ENCODE data around the gene IRF2BPL. TPM values are rescaled to one million over a fixed set of nuclear protein-coding genes. Genes with fewer than 3 reads are reported as not detected.
A peak's percentile ranks its signal among the peaks of the same experiment; 100 is the strongest.

IRF2BPL gene
- total RNA-seq, 1 experiment from 2014 or later, result 74.6 TPM

- H3K79me2 ChIP-seq (ENCODE audit: insufficient read depth, low read length), result no peaks in the 10 kb centered on the region
- H3K4me2 ChIP-seq (ENCODE audit: low read length), result peak overlapping the region; percentile 72
- H3K9me2 ChIP-seq (ENCODE audit: insufficient read depth), result no peaks in the 10 kb centered on the region
- ATAC-seq, result peak; percentile 29
- H3K4me1 ChIP-seq (ENCODE audit: control insufficient read depth in 1 of 2, insufficient read depth in 2 of 2, low read length in 2 of 2), result peaks cover 79 to 81% of the 10 kb centered on the region in 2 experiments
- no peak for DNase-seq (ENCODE audit: low read depth, low spot score)
- peak overlapping the region; percentile 29; the same call in 1 of the 2 replicates for H3K9ac ChIP-seq (ENCODE audit: low read length)
- RAD21 ChIA-PET (ENCODE audit: low non-redundant PET in 1 of 2, low total read pairs in 2 of 2, uncharacterized antibody in 2 of 2, unreplicated experiment in 2 of 2), result interaction anchor here (0.9 to 1.9 kb wide), 4 partner anchors 14 to 98 kb away, joined by 3 to 6 read pairs (median 4); no protein-coding TSS in a partner anchor
- POLR2A ChIA-PET, result interaction anchor here (0.7 to 2.5 kb wide), 9 partner anchors 9 to 127 kb away, joined by 3 to 9 read pairs (median 6); partner anchors contain the start of gene IRF2BPL
- no peaks in the 10 kb centered on the region for H3K9me3 ChIP-seq (ENCODE audit: control insufficient read depth in 1 of 2, insufficient read depth in 1 of 2, low read depth in 1 of 2, low read length in 2 of 2)
- peak overlapping the region in 1 of 2 experiments; percentile 19; a peak in 1 of 4 replicates for H3K4me3 ChIP-seq (replicated peaks in 1 of 2; ENCODE audit: low read depth in 1 of 2, low read length in 2 of 2)
- no peaks in the 10 kb centered on the region for H3K36me3 ChIP-seq (ENCODE audit: control insufficient read depth in 1 of 2, insufficient read depth in 2 of 2, low read length in 2 of 2)
- H2AFZ ChIP-seq (ENCODE audit: low read depth, low read length, poor library complexity, severe bottlenecking), result peak overlapping the region; percentile 55
- H3K27ac ChIP-seq (ENCODE audit: low read depth, low read length), result peak overlapping the region; percentile 62
- H3K27me3 ChIP-seq (ENCODE audit: insufficient read depth, low read length), result no peaks in the 10 kb centered on the region
- intact Hi-C loops (cut with micrococcal nuclease), result no loop called here
- no TSS peak for BruUV-seq (replicated peaks)
- TF ChIP-seq CBX3 (IDR thresholded peaks at IDR 0.05; ENCODE audit: low read depth) (no peak), SIN3A (IDR thresholded peaks at IDR 0.05; ENCODE audit: low read depth) (no peak), CTCF (IDR thresholded peaks at IDR 0.05 in 2 of 3, conservative IDR thresholded peaks at IDR 0.05 in 1 of 3; ENCODE audit: borderline replicate concordance in 1 of 3, insufficient read depth in 1 of 3, low read depth in 2 of 3, low read length in 2 of 3) (no peak), TCF7L2 (IDR thresholded peaks at IDR 0.05; ENCODE audit: borderline replicate concordance, extremely low read depth, insufficient read depth, insufficient read length) (peak; percentile 55), YY1 (IDR thresholded peaks at IDR 0.05; ENCODE audit: extremely low read depth, insufficient replicate concordance, low read depth, low read length) (no peak), JUND (IDR thresholded peaks at IDR 0.05) (no peak)
- CTCF ChIA-PET, result interaction anchor here (0.6 to 1.5 kb wide), 9 partner anchors 9 to 134 kb away, joined by 3 to 6 read pairs (median 3); no protein-coding TSS in a partner anchor
- no peaks in the 10 kb centered on the region for H4K20me1 ChIP-seq (ENCODE audit: insufficient read depth)
Observed at GRCh38 chr14:77045238-77046162, 17.0 kb upstream of the IRF2BPL start.
